CD4-positive, CD25-positive, alpha-beta regulatory T cell (primary cell): Measurements from ENCODE around the gene PRKAG1. TPM values are rescaled to one million over a fixed set of nuclear protein-coding genes. Genes with fewer than 3 reads are reported as not detected.
A peak's percentile ranks its signal among the peaks of the same experiment; 100 is the strongest.

Source experiments
- ATAC-seq, 2 donors: fragments of 150-1000 bp; cut with Tn5 transposase; one replicate each; pipeline ENCODE4 v1.10.0; 2021; ENCODE audit warnings: low read depth in 2 of 2, moderate number of reproducible peaks in 2 of 2, moderate library complexity in 1 of 2
- DNase-seq, 3 donors: peaks; one replicate each; pipeline versions ENCODE4 v3.0.0 to v3.0.0-alpha.2; 2012 to 2022; ENCODE audit warnings: mixed read lengths in 1 of 3
- H3K27ac ChIP-seq: one replicate; pipeline ENCODE4 v1.7.0; 2013; ENCODE audit warnings: mild to moderate bottlenecking, low read length; ENCODE audit not compliant: insufficient read depth, poor library complexity, severe bottlenecking
- H3K27me3 ChIP-seq: one replicate; pipeline ENCODE4 v1.7.0; 2013; ENCODE audit warnings: low read length; ENCODE audit not compliant: control insufficient read depth, insufficient read depth
- H3K36me3 ChIP-seq: one replicate; pipeline ENCODE4 v1.7.0; 2013; ENCODE audit warnings: mild to moderate bottlenecking, low read length, moderate library complexity; ENCODE audit not compliant: control insufficient read depth, insufficient read depth
- H3K4me1 ChIP-seq: 2 replicates; pipeline ENCODE4 v1.7.0; 2013; ENCODE audit warnings: mild to moderate bottlenecking, low read length; ENCODE audit not compliant: insufficient read depth, control insufficient read depth, poor library complexity, severe bottlenecking
- H3K4me3 ChIP-seq: one replicate; pipeline ENCODE4 v1.7.0; 2013; ENCODE audit warnings: low read depth, mild to moderate bottlenecking, low read length, moderate library complexity
- H3K9me3 ChIP-seq, 2 experiments: 1 replicate in 1 of 2; 2 replicates in 1 of 2; pipeline ENCODE4 v1.7.0; 2013; ENCODE audit warnings: low read length in 2 of 2, mild to moderate bottlenecking in 1 of 2, moderate library complexity in 1 of 2; ENCODE audit not compliant: control insufficient read depth in 2 of 2
- H3K27ac Mint-ChIP-seq, 3 donors: one replicate each; pipeline ENCODE4 v1.8.0; 2020 to 2022; ENCODE audit warnings: mild to moderate bottlenecking in 3 of 3, mixed read lengths in 3 of 3, moderate library complexity in 2 of 3
- H3K27me3 Mint-ChIP-seq: one replicate; pipeline ENCODE4 v1.8.0; 2022; ENCODE audit warnings: mild to moderate bottlenecking, mixed read lengths
- H3K36me3 Mint-ChIP-seq: one replicate; pipeline ENCODE4 v1.8.0; 2020; ENCODE audit warnings: mixed read lengths
- H3K4me1 Mint-ChIP-seq, 4 donors: one replicate each; pipeline ENCODE4 v1.8.0; 2020 to 2022; ENCODE audit warnings: mixed read lengths in 4 of 4, mild to moderate bottlenecking in 1 of 4
- H3K4me3 Mint-ChIP-seq, 4 donors: one replicate each; pipeline ENCODE4 v1.8.0; 2020 to 2022; ENCODE audit warnings: mild to moderate bottlenecking in 4 of 4, mixed read lengths in 4 of 4, moderate library complexity in 3 of 4
- H3K9me3 Mint-ChIP-seq, 7 donors: one replicate each; pipeline ENCODE4 v1.8.0; 2020 to 2022; ENCODE audit warnings: mixed read lengths in 7 of 7, mild to moderate bottlenecking in 3 of 7, moderate library complexity in 2 of 7
- polyA plus RNA-seq, 4 donors: library from polyadenylated mRNA; unstranded; fragments of 300-500 nt; fragmentation: Illumina TruSeq; gene quantifications; one replicate each; pipeline ENCODE4 v1.2.3, GENCODE V29; 2021
- total RNA-seq: library from RNA; stranded (reverse); gene quantifications from one replicate; pipeline ENCODE4 v1.2.3, GENCODE V29; 2022

The PRKAG1 gene
- total and polyA plus RNA-seq, 5 donors from 2014 or later, result 51.3 to 83.8 (median 64.0) TPM

GRCh38 chr12:48996794-48997718 lies 21.5 kb downstream of the PRKAG1 start:
- Histone ChIP-seq H3K27me3 (peaks cover 31% of the 10 kb centered on the region), H3K9me3 (no peaks in the 10 kb centered on the region), H3K4me1 (peaks cover 41% of the 10 kb centered on the region), H3K4me3 (no peak overlapping the region), H3K36me3 (peaks cover 11% of the 10 kb centered on the region), H3K27ac (no peak overlapping the region)
- Mint-ChIP-seq H3K27me3 (peaks cover 73% of the 10 kb centered on the region), H3K4me3 (peak overlapping the region; percentile 8 to 81 (median 74)), H3K27ac (peak overlapping the region in 1 of 3 donors; percentile 21), H3K9me3 (no peaks in the 10 kb centered on the region), H3K36me3 (peaks cover 17% of the 10 kb centered on the region), H3K4me1 (peaks cover 0 to 45% (median 20%) of the 10 kb centered on the region in 4 donors)
- DNase-seq, result peak; percentile 52 to 56 (median 54)
- peak; percentile 37 to 38 for ATAC-seq

GRCh38 chr12:48995086-48995879 lies 23.3 kb downstream of the PRKAG1 start:
- peaks cover 0 to 40% (median 15%) of the 10 kb centered on the region in 4 donors for H3K4me1 Mint-ChIP-seq
- Histone ChIP-seq H3K27ac (no peak overlapping the region), H3K4me1 (peaks cover 41% of the 10 kb centered on the region), H3K36me3 (no peaks in the 10 kb centered on the region), H3K4me3 (no peak overlapping the region), H3K27me3 (peaks cover 30% of the 10 kb centered on the region), H3K9me3 (no peaks in the 10 kb centered on the region)
- peak overlapping the region in 1 of 3 donors; percentile 15 for H3K27ac Mint-ChIP-seq
- peak in 1 of 3 donors; percentile 47 for DNase-seq
- no peaks in the 10 kb centered on the region for H3K9me3 Mint-ChIP-seq
- H3K27me3 Mint-ChIP-seq, result peaks cover 70% of the 10 kb centered on the region
- peak overlapping the region; percentile 54 to 77 (median 69) for H3K4me3 Mint-ChIP-seq
- ATAC-seq, result no peak
- H3K36me3 Mint-ChIP-seq, result peaks cover 4% of the 10 kb centered on the region

GRCh38 chr12:48994224-48995085 lies 24.1 kb downstream of the PRKAG1 start:
- H3K36me3 Mint-ChIP-seq, result no peaks in the 10 kb centered on the region
- peak overlapping the region in 1 of 4 donors; percentile 70 for H3K4me3 Mint-ChIP-seq
- H3K9me3 ChIP-seq, result no peaks in the 10 kb centered on the region
- no peak overlapping the region for H3K4me3 ChIP-seq
- no peaks in the 10 kb centered on the region for H3K9me3 Mint-ChIP-seq
- peaks cover 0 to 31% (median 7%) of the 10 kb centered on the region in 4 donors for H3K4me1 Mint-ChIP-seq
- H3K27ac Mint-ChIP-seq, result no peak overlapping the region
- no peaks in the 10 kb centered on the region for H3K36me3 ChIP-seq
- peaks cover 24% of the 10 kb centered on the region for H3K27me3 ChIP-seq
- H3K4me1 ChIP-seq, result peaks cover 35% of the 10 kb centered on the region
- peaks cover 63% of the 10 kb centered on the region for H3K27me3 Mint-ChIP-seq
- DNase-seq (no peak), ATAC-seq (no peak)
- no peak overlapping the region for H3K27ac ChIP-seq

GRCh38 chr12:48993787-48994186 lies 24.8 kb downstream of the PRKAG1 start:
- H3K27ac ChIP-seq, result no peak overlapping the region
- no peak for ATAC-seq
- no peak overlapping the region for H3K4me3 ChIP-seq
- Mint-ChIP-seq H3K36me3 (no peaks in the 10 kb centered on the region), H3K9me3 (no peaks in the 10 kb centered on the region), H3K27me3 (peaks cover 63% of the 10 kb centered on the region), H3K4me3 (peak overlapping the region in 2 of 4 donors; percentile 4 to 70), H3K27ac (peak overlapping the region in 1 of 3 donors; percentile 3), H3K4me1 (peaks cover 0 to 26% (median 6%) of the 10 kb centered on the region in 4 donors)
- H3K27me3 ChIP-seq, result peaks cover 28% of the 10 kb centered on the region
- H3K9me3 ChIP-seq, result no peaks in the 10 kb centered on the region
- H3K4me1 ChIP-seq, result peaks cover 29% of the 10 kb centered on the region
- no peak for DNase-seq
- H3K36me3 ChIP-seq, result no peaks in the 10 kb centered on the region

GRCh38 chr12:48991247-48992050 lies 27.1 kb downstream of the PRKAG1 start:
- Mint-ChIP-seq H3K9me3 (no peaks in the 10 kb centered on the region), H3K27me3 (peaks cover 61% of the 10 kb centered on the region), H3K27ac (peak overlapping the region in 1 of 3 donors; percentile 26), H3K4me1 (peaks cover 0 to 20% (median 11%) of the 10 kb centered on the region in 4 donors), H3K36me3 (no peaks in the 10 kb centered on the region), H3K4me3 (no peak overlapping the region)
- no peak overlapping the region for H3K4me3 ChIP-seq
- no peaks in the 10 kb centered on the region for H3K36me3 ChIP-seq
- no peak for ATAC-seq
- peaks cover 37% of the 10 kb centered on the region for H3K27me3 ChIP-seq
- H3K4me1 ChIP-seq, result peaks cover 6% of the 10 kb centered on the region
- H3K9me3 ChIP-seq, result no peaks in the 10 kb centered on the region
- no peak for DNase-seq
- H3K27ac ChIP-seq, result no peak overlapping the region

- H3K27me3 ChIP-seq, result peaks cover 32% of the 10 kb centered on the region
- no peak overlapping the region for H3K4me3 Mint-ChIP-seq
- no peaks in the 10 kb centered on the region for H3K36me3 Mint-ChIP-seq
- ATAC-seq, result no peak
- no peaks in the 10 kb centered on the region for H3K9me3 ChIP-seq
- H3K4me3 ChIP-seq, result no peak overlapping the region
- no peak for DNase-seq
- H3K36me3 ChIP-seq, result no peaks in the 10 kb centered on the region
- no peak overlapping the region for H3K27ac Mint-ChIP-seq
- peaks cover 56% of the 10 kb centered on the region for H3K27me3 Mint-ChIP-seq
- no peak overlapping the region for H3K27ac ChIP-seq
- H3K4me1 Mint-ChIP-seq, result peaks cover 0 to 16% (median 10%) of the 10 kb centered on the region in 4 donors
- peaks cover 6% of the 10 kb centered on the region for H3K4me1 ChIP-seq
- H3K9me3 Mint-ChIP-seq, result no peaks in the 10 kb centered on the region
Observed at GRCh38 chr12:48990552-48990951, 28.0 kb downstream of the PRKAG1 start.
